OCI-LY3 (cell line): ENCODE measurements around the gene SHC3.

Source experiments
- EZH2phosphoT487 ChIP-seq: fragments of 200-600 bp; shearing (Covaris generic); IDR thresholded peaks from 2 replicates; pipeline ENCODE4 v1.6.1; 2018; ENCODE audit warnings: antibody characterized with exemption, mixed run types, low read depth
- TF ChIP-seq, protein P1 (sequence below): fragments of 200-600, 300-600 bp; sonication (generic); IDR thresholded peaks from 2 replicates; pipeline ENCODE4 v1.5.1; 2014; ENCODE audit warnings: antibody characterized with exemption, low read length, low read depth

DNA sequence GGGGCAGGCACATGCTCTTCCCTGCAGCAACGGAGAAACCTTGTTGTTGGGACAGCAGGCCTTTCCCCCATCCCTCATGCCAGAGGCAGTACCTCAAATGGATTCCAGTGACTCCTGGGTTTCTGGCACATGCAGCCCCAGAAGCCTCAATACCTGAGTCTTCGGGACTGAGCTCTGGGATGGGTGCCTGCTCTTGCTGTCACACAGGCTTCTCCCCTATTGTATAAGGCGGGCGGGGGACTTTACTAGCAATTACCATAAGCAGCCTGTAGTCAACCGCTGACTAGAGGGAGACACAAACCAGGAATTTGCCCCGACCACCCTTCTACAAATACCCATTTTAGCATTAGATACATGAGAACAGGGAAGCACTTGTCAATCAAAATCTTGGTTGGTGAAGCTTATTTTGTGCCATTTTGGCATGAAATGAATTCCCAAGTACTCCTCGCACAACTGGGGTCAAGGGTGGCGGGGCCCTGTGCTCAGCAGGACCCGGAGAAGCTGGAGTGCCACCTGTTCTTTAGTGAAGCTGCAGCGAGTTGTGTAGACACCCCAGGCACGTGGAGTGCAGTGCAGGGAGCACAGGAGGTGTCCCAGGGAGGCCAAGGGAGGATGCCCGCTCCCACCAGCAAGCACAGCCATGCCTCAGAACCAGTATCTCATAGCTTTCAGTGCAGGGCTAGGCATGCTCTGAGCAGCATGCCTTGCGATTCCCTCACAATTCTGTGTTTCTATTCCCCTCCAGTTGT lies 166.2 kb downstream of the SHC3 start:
- TF ChIP-seq, protein P1, sequence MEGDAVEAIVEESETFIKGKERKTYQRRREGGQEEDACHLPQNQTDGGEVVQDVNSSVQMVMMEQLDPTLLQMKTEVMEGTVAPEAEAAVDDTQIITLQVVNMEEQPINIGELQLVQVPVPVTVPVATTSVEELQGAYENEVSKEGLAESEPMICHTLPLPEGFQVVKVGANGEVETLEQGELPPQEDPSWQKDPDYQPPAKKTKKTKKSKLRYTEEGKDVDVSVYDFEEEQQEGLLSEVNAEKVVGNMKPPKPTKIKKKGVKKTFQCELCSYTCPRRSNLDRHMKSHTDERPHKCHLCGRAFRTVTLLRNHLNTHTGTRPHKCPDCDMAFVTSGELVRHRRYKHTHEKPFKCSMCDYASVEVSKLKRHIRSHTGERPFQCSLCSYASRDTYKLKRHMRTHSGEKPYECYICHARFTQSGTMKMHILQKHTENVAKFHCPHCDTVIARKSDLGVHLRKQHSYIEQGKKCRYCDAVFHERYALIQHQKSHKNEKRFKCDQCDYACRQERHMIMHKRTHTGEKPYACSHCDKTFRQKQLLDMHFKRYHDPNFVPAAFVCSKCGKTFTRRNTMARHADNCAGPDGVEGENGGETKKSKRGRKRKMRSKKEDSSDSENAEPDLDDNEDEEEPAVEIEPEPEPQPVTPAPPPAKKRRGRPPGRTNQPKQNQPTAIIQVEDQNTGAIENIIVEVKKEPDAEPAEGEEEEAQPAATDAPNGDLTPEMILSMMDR = no peak
- TF ChIP-seq EZH2phosphoT487 = no peak
